Measurements from ENCODE around the gene ARHGAP10.

Gene ARHGAP10

GRCh38 chr4:147848634-147849033, 116.7 kb downstream of the ARHGAP10 start:
- no peaks in the 10 kb centered on the region for H3F3A ChIP-seq (ENCODE audit: insufficient read depth, low read length)
- H3K79me2 ChIP-seq (ENCODE audit: low read length) = peaks cover 7% of the 10 kb centered on the region
- no peaks in the 10 kb centered on the region for H4K20me1 ChIP-seq (ENCODE audit: insufficient read depth, low read length)
- H3K4me1 ChIP-seq (ENCODE audit: low read length) = no peaks in the 10 kb centered on the region
- no peak overlapping the region for H2AFZ ChIP-seq (ENCODE audit: low read length)
- no peak overlapping the region for H3K9ac ChIP-seq (ENCODE audit: low read length)
- no peaks in the 10 kb centered on the region for H3K27me3 ChIP-seq (replicated peaks; ENCODE audit: insufficient read depth, low read length)
- H3K9me2 ChIP-seq (replicated peaks; ENCODE audit: insufficient read depth, low read length) = no peaks in the 10 kb centered on the region
- H3K27ac ChIP-seq (ENCODE audit: low read length) = no peak overlapping the region
- H3K4me2 ChIP-seq (ENCODE audit: low read depth, low read length) = no peak overlapping the region
- TF ChIP-seq EZH2phosphoT487 (IDR thresholded peaks at IDR 0.05; ENCODE audit: low read length) = no peak
- TF ChIP-seq, protein P1, sequence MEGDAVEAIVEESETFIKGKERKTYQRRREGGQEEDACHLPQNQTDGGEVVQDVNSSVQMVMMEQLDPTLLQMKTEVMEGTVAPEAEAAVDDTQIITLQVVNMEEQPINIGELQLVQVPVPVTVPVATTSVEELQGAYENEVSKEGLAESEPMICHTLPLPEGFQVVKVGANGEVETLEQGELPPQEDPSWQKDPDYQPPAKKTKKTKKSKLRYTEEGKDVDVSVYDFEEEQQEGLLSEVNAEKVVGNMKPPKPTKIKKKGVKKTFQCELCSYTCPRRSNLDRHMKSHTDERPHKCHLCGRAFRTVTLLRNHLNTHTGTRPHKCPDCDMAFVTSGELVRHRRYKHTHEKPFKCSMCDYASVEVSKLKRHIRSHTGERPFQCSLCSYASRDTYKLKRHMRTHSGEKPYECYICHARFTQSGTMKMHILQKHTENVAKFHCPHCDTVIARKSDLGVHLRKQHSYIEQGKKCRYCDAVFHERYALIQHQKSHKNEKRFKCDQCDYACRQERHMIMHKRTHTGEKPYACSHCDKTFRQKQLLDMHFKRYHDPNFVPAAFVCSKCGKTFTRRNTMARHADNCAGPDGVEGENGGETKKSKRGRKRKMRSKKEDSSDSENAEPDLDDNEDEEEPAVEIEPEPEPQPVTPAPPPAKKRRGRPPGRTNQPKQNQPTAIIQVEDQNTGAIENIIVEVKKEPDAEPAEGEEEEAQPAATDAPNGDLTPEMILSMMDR (IDR thresholded peaks at IDR 0.05; ENCODE audit: low read length) = no peak
- TF ChIP-seq EZH2 (optimal IDR thresholded peaks at IDR 0.05; ENCODE audit: low read depth, low read length) = no peak
- no peak for DNase-seq
- H3K4me3 ChIP-seq (ENCODE audit: low read length) = no peak overlapping the region
- H3K36me3 ChIP-seq (replicated peaks; ENCODE audit: insufficient read depth, low read length) = no peaks in the 10 kb centered on the region
- no peaks in the 10 kb centered on the region for H3K9me3 ChIP-seq (replicated peaks; ENCODE audit: insufficient read depth, low read length)

- Histone ChIP-seq H3K9ac (ENCODE audit: low read length) (no peak overlapping the region), H3K27ac (ENCODE audit: low read length) (no peak overlapping the region), H3K4me2 (ENCODE audit: low read depth, low read length) (no peak overlapping the region), H3K9me2 (replicated peaks; ENCODE audit: insufficient read depth, low read length) (no peaks in the 10 kb centered on the region), H4K20me1 (ENCODE audit: insufficient read depth, low read length) (no peaks in the 10 kb centered on the region), H3K27me3 (replicated peaks; ENCODE audit: insufficient read depth, low read length) (no peaks in the 10 kb centered on the region), H3K79me2 (ENCODE audit: low read length) (no peaks in the 10 kb centered on the region), H2AFZ (ENCODE audit: low read length) (no peak overlapping the region), H3F3A (ENCODE audit: insufficient read depth, low read length) (no peaks in the 10 kb centered on the region), H3K4me3 (ENCODE audit: low read length) (no peak overlapping the region), H3K36me3 (replicated peaks; ENCODE audit: insufficient read depth, low read length) (no peaks in the 10 kb centered on the region), H3K9me3 (replicated peaks; ENCODE audit: insufficient read depth, low read length) (no peaks in the 10 kb centered on the region), H3K4me1 (ENCODE audit: low read length) (no peaks in the 10 kb centered on the region)
- TF ChIP-seq, protein P1 (IDR thresholded peaks at IDR 0.05; ENCODE audit: low read length) = no peak
- TF ChIP-seq EZH2 (optimal IDR thresholded peaks at IDR 0.05; ENCODE audit: low read depth, low read length) (no peak), EZH2phosphoT487 (IDR thresholded peaks at IDR 0.05; ENCODE audit: low read length) (no peak)
- DNase-seq = no peak
These were observed 119.2 kb downstream of the ARHGAP10 start for GRCh38 chr4:147851135-147851534.

GRCh38 chr4:147853706-147854105, 121.8 kb downstream of the ARHGAP10 start:
- no peak for DNase-seq
- Histone ChIP-seq H3K9me3 (replicated peaks; ENCODE audit: insufficient read depth, low read length) (no peaks in the 10 kb centered on the region), H3F3A (ENCODE audit: insufficient read depth, low read length) (no peaks in the 10 kb centered on the region), H3K9ac (ENCODE audit: low read length) (no peak overlapping the region), H3K27me3 (replicated peaks; ENCODE audit: insufficient read depth, low read length) (no peaks in the 10 kb centered on the region), H3K79me2 (ENCODE audit: low read length) (no peaks in the 10 kb centered on the region), H3K9me2 (replicated peaks; ENCODE audit: insufficient read depth, low read length) (no peaks in the 10 kb centered on the region), H4K20me1 (ENCODE audit: insufficient read depth, low read length) (no peaks in the 10 kb centered on the region), H3K36me3 (replicated peaks; ENCODE audit: insufficient read depth, low read length) (no peaks in the 10 kb centered on the region), H3K27ac (ENCODE audit: low read length) (no peak overlapping the region), H3K4me1 (ENCODE audit: low read length) (no peaks in the 10 kb centered on the region), H2AFZ (ENCODE audit: low read length) (no peak overlapping the region), H3K4me2 (ENCODE audit: low read depth, low read length) (no peak overlapping the region), H3K4me3 (ENCODE audit: low read length) (no peak overlapping the region)
- TF ChIP-seq EZH2 (optimal IDR thresholded peaks at IDR 0.05; ENCODE audit: low read depth, low read length) (no peak), EZH2phosphoT487 (IDR thresholded peaks at IDR 0.05; ENCODE audit: low read length) (no peak)
- TF ChIP-seq, protein P1 (IDR thresholded peaks at IDR 0.05; ENCODE audit: low read length) = no peak

Measured in MM.1S (cell line).